AG10803 (cell line): ENCODE data around the gene PITPNC1.
"Not testable (repeated sequence)": the region's sequence is repeated elsewhere in the genome, so short reads cannot be mapped to it uniquely, and the experiment has no call there.

Source experiments
- DNase-seq: peaks from one replicate; pipeline ENCODE4 v3.0.0; 2010; ENCODE audit warnings: low read depth
- H3K4me3 ChIP-seq: 2 replicates; pipeline ENCODE4 v1.5.1; 2011; ENCODE audit warnings: mild to moderate bottlenecking, low read length, control low read depth
- CTCF ChIP-seq: conservative IDR thresholded peaks from 2 replicates; pipeline ENCODE4 v1.5.1; 2011; ENCODE audit warnings: mild to moderate bottlenecking, low read length, control low read depth, inconsistent platforms

PITPNC1 gene

GRCh38 chr17:67718325-67718941 lies 341.4 kb downstream of the PITPNC1 start:
- DNase-seq, result peak; percentile 31
- H3K4me3 ChIP-seq, result peak overlapping the region; percentile 99
- TF ChIP-seq CTCF, result no peak

- H3K4me3 ChIP-seq, result no peak overlapping the region
- DNase-seq, result no peak
- TF ChIP-seq CTCF, result no peak
Observed at GRCh38 chr17:67725373-67725791, 348.3 kb downstream of the PITPNC1 start.

GRCh38 chr17:67725807-67726206 lies 348.7 kb downstream of the PITPNC1 start:
- DNase-seq, result no peak
- no peak overlapping the region for H3K4me3 ChIP-seq
- TF ChIP-seq CTCF, result no peak

GRCh38 chr17:67727152-67728039 lies 350.3 kb downstream of the PITPNC1 start:
- DNase-seq, H3K4me3 ChIP-seq: not testable (repeated sequence)

GRCh38 chr17:67729903-67730302 lies 352.8 kb downstream of the PITPNC1 start:
- no peak overlapping the region for H3K4me3 ChIP-seq
- TF ChIP-seq CTCF, result no peak
- DNase-seq, result no peak

- TF ChIP-seq CTCF, result no peak
- no peak for DNase-seq
Observed at GRCh38 chr17:67730731-67731130, 353.6 kb downstream of the PITPNC1 start.

GRCh38 chr17:67733449-67733848 lies 356.4 kb downstream of the PITPNC1 start:
- DNase-seq, result no peak
- no peak for TF ChIP-seq CTCF
- H3K4me3 ChIP-seq, result no peak overlapping the region

More at GRCh38 chr17:67730731-67731130, 353.6 kb downstream of the PITPNC1 start:
- no peak overlapping the region for H3K4me3 ChIP-seq
